A549 (cell line): Measurements from ENCODE around the gene UCP1.

Experiments
- HDAC2 ChIP-seq: fragments of 200-600 bp; sonication (generic); IDR thresholded peaks from 2 replicates; pipeline ENCODE4 v1.6.1; 2016
- JUNB ChIP-seq: fragments of >200 bp; sonication (Bioruptor Twin); formaldehyde crosslinking; IDR thresholded peaks from 2 replicates; pipeline ENCODE4 v1.6.1; 2016
- MYC ChIP-seq: IDR thresholded peaks from 2 replicates; pipeline ENCODE4 v1.6.1; 2012; ENCODE audit warnings: mild to moderate bottlenecking, inconsistent platforms, low read length, improper control_type of control experiment, borderline replicate concordance
- POLR2A ChIP-seq: IDR thresholded peaks from 2 replicates; pipeline ENCODE4 v1.6.1; 2012; ENCODE audit warnings: mild to moderate bottlenecking, low read length
- RFX5 ChIP-seq: fragments of 450-650 bp; IDR thresholded peaks from 2 replicates; pipeline ENCODE4 v1.7.1; 2014; ENCODE audit warnings: antibody characterized with exemption, mild to moderate bottlenecking, moderate library complexity
- ZFP36 ChIP-seq: fragments of 450-650 bp; IDR thresholded peaks from 2 replicates; pipeline ENCODE4 v1.6.1; 2014; ENCODE audit warnings: borderline replicate concordance; ENCODE audit not compliant: partially characterized antibody
- TF ChIP-seq, protein P1 (sequence below): fragments of >200 bp; sonication (Bioruptor Twin); formaldehyde crosslinking; IDR thresholded peaks from 3 replicates; pipeline ENCODE4 v1.5.1; 2016

DNA sequence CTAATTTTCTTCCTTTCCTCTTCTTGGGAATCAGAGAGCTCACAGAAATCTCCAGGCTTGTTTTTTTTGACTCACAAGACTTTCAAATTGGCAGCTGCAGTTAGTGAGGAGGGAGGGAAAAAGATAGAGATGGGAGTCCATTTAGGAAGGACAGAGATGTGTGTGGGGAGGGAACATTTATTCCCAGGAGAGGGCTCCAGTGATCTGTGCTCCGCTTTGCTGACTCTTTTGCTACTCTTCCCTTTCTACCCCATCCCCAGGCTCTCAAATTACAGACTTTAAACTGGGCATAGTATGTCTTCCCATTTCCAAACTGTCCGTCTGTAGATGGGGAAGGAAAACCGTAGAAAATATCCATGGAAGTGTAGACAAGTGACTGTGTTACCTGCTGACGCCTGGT is 39.1 kb upstream of the UCP1 start:
- TF ChIP-seq RFX5 (no peak), MYC (no peak), HDAC2 (no peak), POLR2A (no peak), ZFP36 (no peak), JUNB (no peak)
- TF ChIP-seq, protein P1, sequence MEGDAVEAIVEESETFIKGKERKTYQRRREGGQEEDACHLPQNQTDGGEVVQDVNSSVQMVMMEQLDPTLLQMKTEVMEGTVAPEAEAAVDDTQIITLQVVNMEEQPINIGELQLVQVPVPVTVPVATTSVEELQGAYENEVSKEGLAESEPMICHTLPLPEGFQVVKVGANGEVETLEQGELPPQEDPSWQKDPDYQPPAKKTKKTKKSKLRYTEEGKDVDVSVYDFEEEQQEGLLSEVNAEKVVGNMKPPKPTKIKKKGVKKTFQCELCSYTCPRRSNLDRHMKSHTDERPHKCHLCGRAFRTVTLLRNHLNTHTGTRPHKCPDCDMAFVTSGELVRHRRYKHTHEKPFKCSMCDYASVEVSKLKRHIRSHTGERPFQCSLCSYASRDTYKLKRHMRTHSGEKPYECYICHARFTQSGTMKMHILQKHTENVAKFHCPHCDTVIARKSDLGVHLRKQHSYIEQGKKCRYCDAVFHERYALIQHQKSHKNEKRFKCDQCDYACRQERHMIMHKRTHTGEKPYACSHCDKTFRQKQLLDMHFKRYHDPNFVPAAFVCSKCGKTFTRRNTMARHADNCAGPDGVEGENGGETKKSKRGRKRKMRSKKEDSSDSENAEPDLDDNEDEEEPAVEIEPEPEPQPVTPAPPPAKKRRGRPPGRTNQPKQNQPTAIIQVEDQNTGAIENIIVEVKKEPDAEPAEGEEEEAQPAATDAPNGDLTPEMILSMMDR, result no peak
